ENCODE measurements around the gene FAM163B.

FAM163B gene

DNA sequence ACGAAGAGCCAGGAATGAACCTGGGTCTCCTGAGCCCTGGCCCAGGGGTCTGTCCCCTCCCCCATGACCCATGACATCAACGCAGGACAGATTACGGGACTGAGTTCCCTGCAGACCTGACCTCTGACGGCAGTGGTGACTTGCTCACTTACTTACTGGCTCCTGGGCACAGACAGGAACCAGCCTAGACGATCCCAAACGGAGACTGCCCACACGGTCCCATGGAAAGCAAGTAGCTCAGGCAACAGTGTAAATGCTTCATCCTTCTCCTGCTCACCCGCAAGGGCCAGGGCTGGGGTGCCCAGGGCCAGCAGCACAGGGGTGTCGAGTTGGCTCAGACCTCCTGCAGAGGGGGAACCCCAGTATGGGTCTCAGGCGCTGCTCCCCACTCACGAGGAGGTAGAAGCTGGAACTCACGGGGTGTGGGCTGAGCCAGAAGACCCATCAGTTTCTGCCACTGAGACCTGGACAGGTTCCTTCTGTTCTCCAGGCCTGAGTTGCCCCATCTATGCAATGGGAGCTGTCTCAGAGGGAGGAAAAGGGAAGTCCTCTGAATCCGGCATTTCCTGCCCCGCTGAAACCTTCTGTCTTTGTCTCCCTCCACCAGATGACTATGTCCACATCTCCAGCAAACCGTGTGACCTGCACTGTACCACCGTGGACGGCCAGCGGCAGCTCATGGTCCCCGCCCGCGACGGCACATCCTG, 69.0 kb downstream of the FAM163B start:
- no peak for DNase-seq

DNA sequence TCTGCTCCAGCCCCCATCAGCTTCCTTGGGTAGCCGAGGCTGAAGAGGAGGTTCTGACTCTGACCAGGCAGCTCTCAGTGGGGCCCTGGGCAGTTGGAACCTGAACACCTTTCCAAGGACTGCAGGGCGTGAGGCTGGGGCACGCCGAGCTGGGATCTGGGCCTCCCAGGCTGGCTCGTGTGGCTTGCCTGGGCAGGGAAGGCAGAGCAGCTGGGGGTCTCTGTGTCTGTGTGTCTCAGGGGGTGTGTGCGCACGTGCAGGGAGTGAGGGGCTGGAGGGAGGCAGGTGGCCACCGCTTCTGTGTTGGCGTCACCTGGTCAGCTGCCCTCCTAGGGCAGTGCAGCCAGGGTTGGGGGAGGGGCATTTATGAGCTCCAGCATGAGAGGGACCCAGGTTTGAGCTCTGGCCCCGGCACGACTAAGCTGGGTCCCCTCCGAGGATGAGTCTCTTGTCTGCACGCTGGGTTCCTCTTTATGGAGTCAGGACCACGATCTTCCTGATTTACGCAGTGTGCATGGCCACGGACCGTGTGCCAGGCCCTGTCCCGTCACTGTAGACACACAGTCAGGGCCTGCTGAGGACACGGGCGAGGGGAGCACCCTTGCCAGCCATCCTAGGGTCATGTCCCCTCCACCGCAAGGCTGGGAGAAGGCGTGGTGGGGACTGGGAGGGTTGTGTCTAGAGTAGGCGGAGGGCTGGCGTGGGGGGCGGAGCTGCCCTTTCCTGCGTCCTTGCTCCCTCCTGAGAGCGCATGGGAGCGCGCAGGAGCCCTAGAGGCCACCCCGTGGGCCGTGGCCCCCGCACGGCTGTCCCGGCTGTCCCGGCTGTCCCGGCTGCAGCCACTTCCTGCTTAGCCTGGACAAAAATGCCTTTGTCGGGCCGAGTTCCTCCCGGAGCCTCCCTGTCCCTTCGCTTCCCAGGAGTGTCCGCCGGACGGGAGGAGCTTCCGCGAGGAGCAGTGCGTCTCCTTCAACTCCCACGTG, 70.0 kb downstream of the FAM163B start:
- no peak for DNase-seq

DNA sequence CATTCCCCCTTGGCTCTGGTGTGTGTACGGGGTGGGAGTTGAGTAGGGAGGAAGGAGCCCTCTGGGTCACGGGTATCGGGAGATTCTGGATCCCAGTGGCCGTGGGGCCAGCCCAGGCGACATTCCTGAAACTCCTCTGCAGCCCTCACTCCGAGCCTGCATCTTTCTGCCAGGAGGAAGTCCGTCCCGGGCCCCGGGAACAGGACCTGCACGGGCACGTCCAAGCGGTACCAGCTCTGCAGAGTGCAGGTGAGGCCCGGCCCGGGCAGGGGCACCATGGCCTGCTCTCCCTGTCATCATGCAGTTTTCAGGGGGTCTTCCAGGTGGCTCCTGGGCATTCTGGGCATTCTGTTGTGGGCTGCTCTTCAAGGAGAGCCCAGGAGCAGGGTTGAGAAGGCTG, 71.0 kb downstream of the FAM163B start:
- DNase-seq = no peak

DNA sequence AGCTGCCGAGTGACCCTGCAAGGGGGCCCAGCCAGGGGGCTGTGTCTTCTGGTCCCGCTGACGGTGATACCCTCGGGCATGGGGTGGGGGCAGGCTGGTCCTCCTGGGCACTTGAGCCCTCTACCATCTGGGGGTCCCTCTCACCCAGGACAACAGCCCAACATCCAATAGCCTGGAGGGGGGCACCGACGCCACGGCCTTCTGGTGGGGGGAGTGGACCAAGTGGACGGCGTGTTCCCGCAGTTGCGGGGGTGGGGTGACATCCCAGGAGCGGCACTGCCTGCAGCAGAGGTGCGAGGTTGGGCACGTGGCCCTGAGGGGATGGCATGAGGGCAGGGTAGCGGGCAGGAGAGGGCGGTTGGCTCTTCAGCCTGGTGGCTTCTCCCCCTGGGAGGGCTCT, 71.9 kb downstream of the FAM163B start:
- DNase-seq = no peak

DNA sequence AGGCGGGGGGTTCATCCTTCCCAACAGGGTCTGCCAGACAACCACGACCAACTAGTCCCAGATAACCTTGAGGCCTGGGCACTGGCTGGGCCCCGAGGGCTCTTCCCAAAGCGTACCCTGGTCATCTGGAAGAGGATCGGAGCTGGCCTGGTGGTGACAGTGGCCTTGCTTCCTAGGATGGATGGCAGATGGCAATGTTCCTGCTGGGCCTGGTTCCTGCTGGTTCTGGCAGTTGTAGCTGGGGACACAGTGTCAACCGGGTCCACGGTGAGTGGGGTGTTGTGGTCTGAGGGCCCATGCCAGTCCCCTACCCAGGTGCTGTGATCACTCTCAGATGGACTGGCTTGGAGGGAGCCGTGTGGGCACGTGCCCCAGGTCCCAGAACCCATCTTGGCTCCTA, 72.7 kb downstream of the FAM163B start:
- no peak for DNase-seq

DNA sequence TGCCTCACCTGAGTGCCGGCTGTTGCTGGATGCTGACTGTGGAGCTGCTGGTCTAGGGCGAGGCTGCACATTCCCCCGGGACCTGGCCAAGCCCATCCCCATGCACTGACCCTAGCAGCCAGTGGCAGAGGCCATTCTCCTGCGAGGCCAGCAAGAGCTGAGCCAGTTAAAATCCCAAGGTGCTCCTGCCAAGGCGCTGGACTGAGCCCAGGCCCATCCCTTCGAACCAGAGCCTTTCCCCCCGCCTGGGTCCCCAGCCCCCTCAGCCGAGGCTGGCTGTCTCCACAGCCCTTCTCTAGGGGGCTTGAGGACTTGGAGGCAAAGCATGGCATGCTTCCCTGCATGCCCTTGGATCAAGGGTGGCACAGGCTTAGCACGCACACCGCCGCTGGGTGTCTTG, 73.1 kb downstream of the FAM163B start:
- DNase-seq = no peak

DNA sequence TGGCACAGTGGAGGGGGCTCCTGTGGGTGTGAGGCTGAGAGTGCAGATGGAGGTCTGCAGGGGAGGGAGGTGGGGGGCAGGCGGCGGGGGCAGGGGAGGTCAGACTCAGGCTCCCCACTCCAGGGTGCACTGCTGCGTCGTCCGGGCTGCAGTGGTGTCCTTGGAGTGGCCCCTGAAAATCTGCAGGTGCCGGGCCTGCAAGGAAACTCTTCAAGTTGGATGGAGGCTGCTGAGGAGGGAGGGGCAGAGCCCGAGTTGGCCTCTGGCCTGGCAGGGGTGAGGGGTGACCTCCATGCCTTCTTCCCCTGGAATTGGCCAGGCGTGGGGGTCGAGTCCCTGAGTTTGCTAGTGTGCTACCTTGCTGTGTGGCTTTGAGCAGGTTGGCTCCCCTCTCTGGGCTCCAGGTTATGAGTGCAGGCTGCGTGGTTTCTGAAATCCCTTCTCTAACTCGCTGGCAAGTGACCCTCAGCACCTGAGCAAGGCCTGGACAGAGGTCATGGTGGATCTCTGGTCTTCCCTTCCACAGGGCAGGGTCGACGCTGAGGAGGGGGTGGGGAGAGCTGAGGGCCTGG, 73.8 kb downstream of the FAM163B start:
- no peak for DNase-seq

DNA sequence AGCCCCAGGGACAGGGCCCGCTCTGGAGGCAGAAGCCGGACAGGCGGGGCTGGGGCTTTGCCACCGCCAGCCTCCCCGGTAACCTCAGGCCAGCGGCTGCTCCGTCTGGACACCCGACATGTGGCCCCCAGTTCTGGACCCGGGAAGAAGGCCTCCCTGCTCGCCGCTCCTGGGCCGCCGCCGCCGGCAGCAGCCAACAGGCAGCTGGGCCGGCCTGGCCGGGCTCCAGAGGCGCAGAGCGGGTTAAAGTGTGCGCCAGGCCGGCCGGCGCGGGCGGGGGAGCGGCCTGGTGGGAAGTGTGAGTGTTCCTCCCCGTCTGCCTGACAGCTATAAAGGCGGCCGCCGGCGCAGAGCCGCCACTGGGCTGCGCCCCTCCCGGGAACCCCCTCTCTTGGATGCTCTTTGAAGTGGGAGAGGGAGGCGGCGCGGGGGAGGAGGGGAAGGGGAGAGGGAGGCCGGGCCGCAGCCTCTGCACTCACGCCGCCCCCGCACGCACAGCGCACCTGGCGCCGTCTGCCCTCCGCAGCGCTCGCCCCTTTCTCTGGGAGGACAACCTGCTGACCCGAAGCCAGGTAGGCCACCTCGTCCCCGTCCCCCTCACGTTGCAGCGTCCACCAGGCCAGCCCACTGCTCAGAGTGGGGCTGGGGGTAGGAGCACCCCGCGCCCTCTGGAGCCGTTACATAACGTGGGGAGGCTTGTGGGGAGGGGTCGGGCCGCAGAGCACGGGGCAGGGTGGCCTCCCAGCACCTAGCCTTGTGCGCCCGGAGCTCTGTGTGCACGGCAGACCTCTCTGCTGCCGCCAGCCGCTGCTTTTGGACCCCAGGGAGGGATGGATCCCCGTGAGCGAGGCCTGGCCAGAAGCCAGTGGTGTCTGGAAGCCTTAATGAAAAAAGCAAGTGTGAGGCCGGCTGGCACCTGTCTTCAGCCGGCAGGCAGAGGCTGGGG, 74.6 kb downstream of the FAM163B start, which contains the start of gene ADAMTSL2:
Gene ADAMTSL2, plus strand, starts transcription at position 359 of the 946 bp plus-strand sequence. CDS start 2,009 bp downstream, outside the sequence.
- peak; percentile 36 for DNase-seq

DNA sequence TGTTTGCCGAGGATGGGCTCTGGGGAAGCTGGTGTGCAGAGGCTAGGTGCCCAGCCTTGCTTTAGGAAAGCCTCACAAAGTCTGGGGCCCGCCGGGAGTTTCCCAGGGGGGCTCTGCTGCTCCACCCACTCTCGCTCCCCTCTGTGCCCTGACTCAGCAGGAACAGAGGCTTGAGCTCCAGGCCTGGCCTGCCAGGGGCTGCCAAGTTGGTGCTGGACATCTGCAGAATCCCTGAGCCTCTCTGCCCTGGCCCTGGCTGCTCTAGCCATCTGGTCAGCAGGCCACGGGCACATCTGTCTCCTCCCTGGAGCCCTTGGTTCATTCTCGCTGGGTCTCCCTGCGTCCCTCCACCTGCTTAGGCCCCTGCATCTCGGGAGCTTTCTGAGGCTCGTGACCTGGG, 75.3 kb downstream of the FAM163B start:
- DNase-seq = no peak

DNA sequence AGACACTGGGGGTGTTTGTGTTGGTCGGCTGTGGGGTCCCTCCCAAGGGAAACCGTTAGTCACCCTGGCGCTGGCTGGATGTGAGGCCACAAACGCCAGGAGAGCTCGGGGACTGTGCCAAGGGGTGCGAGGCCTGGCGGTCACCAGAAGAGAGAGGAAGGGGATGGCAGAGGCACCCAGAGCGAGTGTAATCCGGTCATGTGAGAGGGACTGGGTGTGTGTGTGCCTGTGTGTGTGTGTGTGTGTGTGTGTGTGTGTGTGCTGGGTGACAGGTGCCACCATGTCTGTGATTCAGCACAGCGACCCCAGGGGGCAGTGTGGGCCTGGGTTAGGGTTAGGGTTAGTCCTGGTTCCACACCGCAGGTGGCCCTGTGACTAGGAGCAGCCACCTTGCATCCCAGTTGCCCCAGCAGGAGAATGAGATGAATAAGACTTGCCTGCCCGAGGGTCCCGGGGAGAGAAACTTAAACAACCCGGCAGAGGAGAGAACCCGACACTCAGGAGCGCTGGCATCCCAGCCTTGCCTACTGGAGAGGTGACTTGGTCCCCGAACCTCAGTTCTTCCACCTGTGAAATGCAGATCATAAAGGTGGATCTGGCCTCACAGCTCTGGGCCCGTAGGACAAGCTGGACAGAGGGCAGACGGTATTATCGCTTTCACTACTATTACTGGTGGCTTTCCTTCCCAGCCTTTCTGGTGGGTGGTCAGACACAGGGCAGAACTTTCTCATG, 76.1 kb downstream of the FAM163B start:
- DNase-seq = peak; percentile 25

DNA sequence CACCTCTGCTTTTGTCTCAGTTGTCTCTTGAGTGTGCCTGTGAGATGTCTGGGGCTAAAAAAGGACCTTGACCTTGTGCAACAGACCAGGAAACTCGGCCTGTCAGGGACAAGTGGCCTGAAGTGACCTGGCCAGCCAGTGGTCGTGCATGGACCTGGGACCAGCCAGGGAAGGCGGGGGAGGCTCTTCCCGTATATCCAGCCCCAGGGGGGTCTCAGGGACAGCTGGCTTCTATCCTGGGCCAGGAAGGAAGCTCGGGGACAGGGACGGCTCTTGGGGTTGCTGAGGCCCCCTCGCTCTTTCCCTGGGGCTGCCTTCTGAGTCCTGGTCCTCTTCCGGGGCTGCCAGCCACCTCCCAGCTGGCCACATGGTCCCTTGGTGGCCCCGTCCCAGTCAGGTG, 77.9 kb downstream of the FAM163B start:
- no peak for DNase-seq

DNA sequence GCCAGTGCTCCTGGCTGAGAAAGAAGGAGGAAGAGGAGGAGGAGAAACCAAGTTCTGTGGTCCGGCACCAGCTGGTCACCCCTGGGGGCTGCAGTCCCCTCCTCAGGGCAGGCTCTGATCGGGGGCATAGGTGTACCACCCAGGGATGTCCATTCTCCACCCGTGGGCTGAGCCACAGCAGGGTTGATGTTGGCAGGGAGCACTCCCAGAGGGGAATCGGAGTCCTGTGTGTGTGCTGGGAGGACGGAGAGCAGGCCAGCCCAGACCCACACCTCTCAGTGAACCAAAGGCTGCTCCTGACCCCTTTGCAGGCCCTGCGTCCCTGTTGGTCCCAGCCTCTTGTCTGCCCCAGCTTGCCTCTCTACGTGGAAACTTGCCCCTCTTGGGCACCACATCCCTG, 79.3 kb downstream of the FAM163B start:
- DNase-seq = no peak

DNA sequence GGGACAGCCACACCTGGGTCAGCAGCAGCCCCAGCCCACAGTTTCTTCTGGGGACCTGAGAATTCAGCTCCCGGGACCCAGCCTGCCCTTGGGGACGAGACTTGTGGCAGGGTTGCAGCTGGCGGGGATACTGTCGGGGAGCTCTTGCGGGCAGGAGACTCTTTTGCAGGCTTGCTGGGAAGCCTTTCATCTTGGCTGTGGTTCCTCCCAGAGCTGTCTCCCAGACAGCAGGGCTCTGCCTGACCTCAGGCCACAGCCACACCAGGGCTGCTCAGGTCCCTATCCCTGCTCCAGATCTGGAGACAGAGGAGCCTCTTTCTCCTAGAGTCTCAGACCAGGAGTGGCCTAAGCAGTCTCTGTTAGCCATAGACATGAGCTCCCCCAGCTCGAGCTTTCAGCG, 79.7 kb downstream of the FAM163B start:
- DNase-seq = no peak

DNA sequence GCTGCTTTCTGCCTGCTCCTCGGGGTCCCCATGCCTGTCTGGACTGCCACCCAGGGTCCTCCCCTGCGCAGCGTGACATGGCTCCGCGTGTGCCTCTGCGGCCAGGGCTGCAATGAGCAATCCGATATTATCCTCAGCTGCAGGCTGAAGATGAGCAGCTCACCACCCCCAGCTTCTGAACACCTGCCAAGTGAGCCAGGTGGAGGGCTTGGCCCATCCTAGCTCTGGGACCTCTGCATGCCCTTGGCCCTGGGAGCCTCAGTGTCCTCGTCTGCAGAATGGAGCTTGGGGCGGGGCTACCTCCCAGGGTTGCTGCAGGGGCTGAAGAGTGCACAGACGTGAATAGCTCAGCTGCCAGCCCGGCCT, 80.3 kb downstream of the FAM163B start:
- no peak for DNase-seq

DNA sequence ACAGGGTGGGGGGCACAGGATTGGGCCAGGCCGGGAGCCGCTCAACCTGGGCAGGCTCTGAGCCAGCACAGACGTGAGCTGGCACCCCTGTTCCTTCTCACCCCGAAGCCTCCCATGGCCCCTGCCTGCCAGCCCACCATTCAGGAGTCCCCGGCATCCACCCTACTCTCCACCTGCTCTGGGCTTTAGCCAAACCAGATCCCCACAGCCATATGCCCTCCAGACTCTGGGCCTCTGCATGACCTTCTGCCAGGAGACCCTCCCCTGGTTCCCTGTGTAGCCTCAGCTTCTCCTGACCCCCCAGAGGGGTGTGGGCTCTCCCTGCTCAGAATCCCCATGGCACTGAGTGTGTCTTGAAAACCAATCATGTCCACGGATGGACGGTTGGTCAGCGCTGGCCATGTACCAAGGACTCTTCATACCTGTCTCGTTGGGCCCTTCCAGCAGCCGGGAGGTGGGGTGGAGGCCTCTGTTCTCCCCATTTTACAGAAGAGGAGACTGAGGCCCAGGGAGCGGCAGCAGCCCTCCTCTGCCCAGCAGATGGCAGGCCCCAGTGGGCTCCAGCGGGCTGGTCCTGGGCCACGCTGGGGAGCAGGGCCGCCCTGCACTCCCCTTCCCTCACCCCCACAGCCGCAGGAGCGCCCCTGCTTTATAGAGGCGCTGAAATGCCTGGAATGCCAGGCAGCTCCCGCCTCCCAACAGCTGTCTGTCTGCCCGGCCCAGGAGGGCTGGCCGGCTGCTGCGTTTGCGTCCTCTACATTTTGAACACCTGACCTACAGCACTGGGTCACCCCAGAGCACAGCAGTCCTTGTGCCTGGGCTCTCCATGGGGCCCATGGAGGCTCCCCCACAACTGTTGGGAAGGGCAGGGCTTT, 81.0 kb downstream of the FAM163B start:
- DNase-seq = no peak

DNA sequence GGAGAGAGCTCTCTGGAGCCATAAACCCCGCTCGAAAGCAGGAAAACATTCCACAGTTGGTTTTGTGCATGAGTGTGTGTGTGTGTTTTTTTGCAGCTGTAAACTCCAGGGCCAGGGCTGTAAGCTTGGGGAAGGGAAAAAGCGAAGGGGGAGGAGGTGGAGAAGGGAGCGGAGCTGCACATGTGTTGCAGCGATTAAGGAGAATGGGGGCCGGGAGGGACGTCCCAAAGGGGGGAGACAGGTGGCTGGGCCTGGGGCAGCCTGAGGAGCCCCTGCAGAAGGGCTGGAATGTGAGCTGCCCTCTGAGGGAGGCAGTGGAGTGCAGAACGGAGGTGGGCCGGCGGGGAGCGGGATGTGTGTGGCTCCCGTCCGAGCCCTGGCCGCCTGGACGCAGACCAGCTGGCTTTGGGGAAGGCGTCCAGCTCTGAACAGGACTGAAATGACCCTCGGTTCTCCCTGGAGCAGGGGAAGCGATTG, 81.7 kb downstream of the FAM163B start:
- no peak for DNase-seq
